ENCODE measurements around the gene MSLN. TPM values are rescaled to one million over a fixed set of nuclear protein-coding genes. Genes with fewer than 3 reads are reported as not detected.

The MSLN gene
- total and polyA plus RNA-seq, 8 donors = 0.92 to 83.7 (median 5.2) TPM; not detected in 1

DNA sequence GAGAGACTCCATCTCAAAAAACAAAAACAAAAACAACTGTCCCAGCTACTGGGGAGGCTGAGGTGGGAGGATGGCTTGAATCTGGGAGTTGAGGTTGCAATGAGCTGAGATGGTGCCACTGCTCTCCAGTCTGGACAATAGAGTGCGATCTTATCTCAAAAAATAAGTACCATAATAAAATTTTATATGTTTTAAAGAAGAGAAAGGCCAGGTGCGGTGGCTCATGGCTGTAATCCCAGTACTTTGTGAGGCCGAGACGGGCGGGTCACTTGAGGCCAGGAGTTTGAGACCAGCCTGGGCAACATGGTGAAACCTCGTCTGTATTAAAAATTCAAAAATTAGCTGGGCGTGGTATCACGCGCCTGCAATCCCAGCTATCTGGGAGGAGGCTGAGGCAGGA is 16.3 kb downstream of the MSLN start:
- no peaks in the 10 kb centered on the region for H3K9me3 ChIP-seq
- WGBS, 5 donors = 84 to 91% (median 88%) methylated on average over 9 of the region's 9 CpGs
- no peaks in the 10 kb centered on the region for H3K36me3 ChIP-seq
- TF ChIP-seq, protein P1, sequence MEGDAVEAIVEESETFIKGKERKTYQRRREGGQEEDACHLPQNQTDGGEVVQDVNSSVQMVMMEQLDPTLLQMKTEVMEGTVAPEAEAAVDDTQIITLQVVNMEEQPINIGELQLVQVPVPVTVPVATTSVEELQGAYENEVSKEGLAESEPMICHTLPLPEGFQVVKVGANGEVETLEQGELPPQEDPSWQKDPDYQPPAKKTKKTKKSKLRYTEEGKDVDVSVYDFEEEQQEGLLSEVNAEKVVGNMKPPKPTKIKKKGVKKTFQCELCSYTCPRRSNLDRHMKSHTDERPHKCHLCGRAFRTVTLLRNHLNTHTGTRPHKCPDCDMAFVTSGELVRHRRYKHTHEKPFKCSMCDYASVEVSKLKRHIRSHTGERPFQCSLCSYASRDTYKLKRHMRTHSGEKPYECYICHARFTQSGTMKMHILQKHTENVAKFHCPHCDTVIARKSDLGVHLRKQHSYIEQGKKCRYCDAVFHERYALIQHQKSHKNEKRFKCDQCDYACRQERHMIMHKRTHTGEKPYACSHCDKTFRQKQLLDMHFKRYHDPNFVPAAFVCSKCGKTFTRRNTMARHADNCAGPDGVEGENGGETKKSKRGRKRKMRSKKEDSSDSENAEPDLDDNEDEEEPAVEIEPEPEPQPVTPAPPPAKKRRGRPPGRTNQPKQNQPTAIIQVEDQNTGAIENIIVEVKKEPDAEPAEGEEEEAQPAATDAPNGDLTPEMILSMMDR (IDR thresholded peaks at IDR 0.05) = no peak
- no peak for TF ChIP-seq POLR2AphosphoS5 (IDR thresholded peaks at IDR 0.05)
- TF ChIP-seq EP300 (IDR thresholded peaks at IDR 0.05) = no peak
- intact Hi-C loops (cut with DNase I; ENCODE audit: low total_unique reads) = no loop called here
- H3K27me3 ChIP-seq = peaks cover 0 to 83% (median 11%) of the 10 kb centered on the region in 3 donors
- no peaks in the 10 kb centered on the region for H3K4me1 ChIP-seq
- H3K4me3 ChIP-seq = no peak overlapping the region
- H3K27ac ChIP-seq = no peak overlapping the region
- no peak for DNase-seq

DNA sequence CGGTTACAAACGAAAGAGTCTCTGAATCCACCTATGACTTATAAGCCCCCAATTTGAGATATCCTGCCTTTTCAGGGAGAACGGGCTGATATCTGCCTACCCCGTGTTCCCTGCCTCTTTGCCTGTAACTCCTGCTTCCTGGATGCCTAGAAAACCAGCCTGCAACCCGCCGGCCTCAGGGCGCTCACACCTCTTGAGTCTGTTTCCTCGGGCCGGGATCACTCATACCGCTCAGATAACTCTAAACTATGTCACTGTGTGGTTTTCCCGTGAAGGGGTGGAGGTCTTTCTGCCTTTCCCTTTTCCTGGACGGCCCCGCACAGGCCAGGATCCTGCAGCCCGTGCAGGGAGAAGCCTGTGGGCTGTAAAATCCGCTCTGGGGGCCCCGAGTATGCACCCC is 17.3 kb downstream of the MSLN start:
- Histone ChIP-seq H3K4me1 (peaks cover 0 to 10% (median 8%) of the 10 kb centered on the region in 4 donors), H3K27ac (no peak overlapping the region), H3K27me3 (peaks cover 0 to 87% (median 14%) of the 10 kb centered on the region in 3 donors), H3K9me3 (no peaks in the 10 kb centered on the region), H3K4me3 (no peak overlapping the region), H3K36me3 (no peaks in the 10 kb centered on the region)
- WGBS, 5 donors = 21 to 30% (median 24%) methylated on average over 16 of the region's 16 CpGs
- intact Hi-C loops (cut with DNase I; ENCODE audit: low total_unique reads) = no loop called here
- TF ChIP-seq POLR2AphosphoS5 (IDR thresholded peaks at IDR 0.05) = no peak
- no peak for TF ChIP-seq POLR2A (IDR thresholded peaks at IDR 0.05)
- TF ChIP-seq, protein P1 (IDR thresholded peaks at IDR 0.05) = no peak
- no peak for TF ChIP-seq EP300 (IDR thresholded peaks at IDR 0.05)
- DNase-seq = no peak

DNA sequence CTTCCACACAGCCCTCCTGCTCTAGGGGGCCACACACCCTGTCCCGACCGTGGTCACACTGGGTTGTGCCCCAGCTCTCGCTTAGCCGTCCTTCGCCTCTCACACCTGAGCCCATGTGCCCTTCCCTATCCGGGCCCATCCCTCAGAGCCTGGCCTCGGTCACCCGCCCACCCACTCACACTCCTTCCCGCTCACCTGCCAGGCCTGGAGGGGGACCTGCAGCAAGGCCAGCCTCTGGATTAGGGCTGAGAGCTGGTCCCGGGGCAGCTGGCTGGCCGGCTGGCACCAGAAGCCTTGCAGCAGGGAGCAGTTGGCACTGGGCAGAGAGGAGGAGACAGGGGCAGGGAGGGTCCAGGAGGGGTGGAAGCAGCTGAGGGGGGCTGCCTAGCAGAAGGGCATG is 17.9 kb downstream of the MSLN start:
- Histone ChIP-seq H3K27me3 (peaks cover 0 to 90% (median 17%) of the 10 kb centered on the region in 3 donors), H3K27ac (no peak overlapping the region), H3K36me3 (no peaks in the 10 kb centered on the region), H3K4me3 (no peak overlapping the region), H3K9me3 (no peaks in the 10 kb centered on the region), H3K4me1 (peaks cover 0 to 16% (median 14%) of the 10 kb centered on the region in 4 donors)
- WGBS, 5 donors = 67 to 83% (median 80%) methylated on average over 10 to 11 of the region's 11 CpGs
- TF ChIP-seq, protein P1 (IDR thresholded peaks at IDR 0.05) = no peak
- TF ChIP-seq EP300 (IDR thresholded peaks at IDR 0.05) (no peak), POLR2A (IDR thresholded peaks at IDR 0.05) (no peak), POLR2AphosphoS5 (IDR thresholded peaks at IDR 0.05) (no peak)
- no peak for DNase-seq
- intact Hi-C loops (cut with DNase I; ENCODE audit: low total_unique reads) = no loop called here

DNA sequence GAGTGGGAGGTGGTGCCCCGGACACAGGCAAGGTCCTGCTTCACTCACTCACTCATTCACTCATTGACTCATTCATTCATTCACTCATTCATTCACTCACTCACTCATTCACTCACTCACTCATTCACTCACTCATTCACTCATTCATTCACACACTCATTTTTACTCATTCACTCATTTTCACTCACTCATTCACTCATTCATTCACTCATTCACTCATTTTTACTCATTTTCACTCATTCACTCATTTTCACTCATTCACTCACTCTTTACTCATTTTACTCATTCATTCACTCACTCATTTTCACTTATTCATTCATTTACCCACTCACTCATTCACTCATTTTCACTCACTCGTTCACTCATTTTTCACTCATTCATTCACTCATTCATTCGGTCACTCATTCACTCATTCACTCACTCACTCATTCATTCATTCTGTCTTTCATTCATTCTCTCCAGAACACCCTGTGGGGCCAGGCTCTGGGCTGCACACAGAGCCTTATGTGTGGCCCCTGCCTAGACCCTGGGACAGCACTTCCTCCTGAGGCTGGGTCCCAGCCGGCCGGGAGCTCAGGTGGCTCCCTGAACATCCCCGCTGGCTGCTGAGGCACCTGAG is 18.5 kb downstream of the MSLN start:
- Histone ChIP-seq H3K4me1 (peaks cover 4 to 22% (median 19%) of the 10 kb centered on the region in 4 donors), H3K9me3 (no peaks in the 10 kb centered on the region), H3K4me3 (no peak overlapping the region), H3K36me3 (no peaks in the 10 kb centered on the region), H3K27me3 (peaks cover 0 to 86% (median 17%) of the 10 kb centered on the region in 3 donors), H3K27ac (no peak overlapping the region)
- TF ChIP-seq, protein P1 (IDR thresholded peaks at IDR 0.05) = no peak
- TF ChIP-seq EP300 (IDR thresholded peaks at IDR 0.05) = no peak
- no peak for TF ChIP-seq POLR2A (IDR thresholded peaks at IDR 0.05)
- no peak for TF ChIP-seq POLR2AphosphoS5 (IDR thresholded peaks at IDR 0.05)
- DNase-seq = no peak
- intact Hi-C loops (cut with DNase I; ENCODE audit: low total_unique reads) = no loop called here
- WGBS, 5 donors = 85 to 88% (median 85%) methylated on average over 6 of the region's 6 CpGs
